ENCODE results near the gene TMIGD2.

DNA sequence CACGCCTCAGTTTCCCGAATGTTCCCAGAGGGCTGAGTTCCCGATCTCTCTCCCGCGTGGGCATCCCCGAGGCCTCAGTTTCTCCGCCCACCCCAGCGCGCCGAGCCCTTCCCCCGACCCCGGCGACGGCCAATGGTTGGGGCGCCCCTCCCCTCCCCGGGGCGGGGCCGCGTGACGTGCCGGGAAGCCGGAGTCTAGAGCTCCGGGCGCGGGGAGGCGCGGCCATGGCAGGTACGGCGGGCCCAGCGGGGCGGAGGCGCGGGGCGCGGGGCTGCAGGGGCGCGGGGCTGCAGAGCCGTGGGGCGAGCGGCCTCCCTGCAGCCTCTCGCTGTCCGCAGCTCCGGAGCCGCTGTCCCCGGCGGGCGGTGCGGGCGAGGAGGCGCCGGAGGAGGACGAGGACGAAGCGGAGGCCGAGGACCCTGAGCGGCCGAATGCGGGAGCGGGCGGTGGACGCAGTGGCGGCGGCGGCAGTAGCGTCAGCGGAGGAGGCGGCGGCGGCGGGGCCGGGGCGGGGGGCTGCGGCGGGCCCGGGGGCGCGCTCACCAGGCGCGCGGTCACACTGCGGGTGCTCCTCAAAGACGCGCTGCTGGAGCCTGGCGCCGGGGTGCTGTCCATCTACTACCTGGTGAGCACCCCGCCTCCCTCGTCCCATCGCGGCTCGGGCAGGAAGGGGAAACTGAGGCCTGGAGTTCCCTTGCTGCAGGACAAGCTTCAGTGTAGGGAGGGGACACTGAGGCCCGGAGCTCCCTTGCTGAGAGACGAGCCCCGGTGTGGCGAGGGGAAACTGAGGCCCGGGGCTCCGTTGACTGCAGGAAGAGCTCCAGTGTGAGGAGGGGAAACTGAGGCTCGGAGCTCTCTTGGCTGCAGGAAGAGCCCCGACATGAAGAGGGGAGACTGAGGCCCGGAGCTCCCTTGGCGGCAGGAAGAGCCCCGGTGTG is 41.5 kb upstream of the TMIGD2 start, which contains the start of gene MPND:
- TF ChIP-seq CTCF (IDR thresholded peaks at IDR 0.05) (peak in 1 of 7 experiments; percentile 18), POLR2A (IDR thresholded peaks at IDR 0.05) (peak in 1 of 3 donors; percentile 33)

Data from body of pancreas (tissue), 4 donors.